Epithelial cell of proximal tubule (primary cell): ENCODE measurements around the gene SLC12A7. TPM values are rescaled to one million over a fixed set of nuclear protein-coding genes. Genes with fewer than 3 reads are reported as not detected.

Source experiments
- DNase-seq: peaks from one replicate; pipeline ENCODE4 v3.0.0-alpha.2; 2011; ENCODE audit warnings: low read depth
- H3K4me3 ChIP-seq: 2 replicates; pipeline ENCODE4 v1.5.1; 2011; ENCODE audit warnings: low read depth, mild to moderate bottlenecking, low read length
- CTCF ChIP-seq: conservative IDR thresholded peaks from 2 replicates; pipeline ENCODE4 v1.5.1; 2012; ENCODE audit warnings: low read depth, mild to moderate bottlenecking, low read length
- total RNA-seq: library from RNA; depleted of rRNA; stranded (reverse); fragments of >200 nt; gene quantifications from 2 replicates; pipeline ENCODE4 v1.2.3, GENCODE V29; 2015

Gene SLC12A7
- total RNA-seq, 1 donor from 2014 or later = 32.8 TPM

GRCh38 chr5:1093361-1093760 is 18.5 kb downstream of the SLC12A7 start:
- no peak for TF ChIP-seq CTCF
- DNase-seq = no peak
- H3K4me3 ChIP-seq = no peak overlapping the region

- no peak for DNase-seq
- TF ChIP-seq CTCF = no peak
- H3K4me3 ChIP-seq = no peak overlapping the region
Measured at GRCh38 chr5:1092122-1092521, 19.7 kb downstream of the SLC12A7 start.

- TF ChIP-seq CTCF = no peak
- no peak overlapping the region for H3K4me3 ChIP-seq
- no peak for DNase-seq
Measured at GRCh38 chr5:1091632-1092031, 20.2 kb downstream of the SLC12A7 start.

- DNase-seq = no peak
- no peak overlapping the region for H3K4me3 ChIP-seq
- no peak for TF ChIP-seq CTCF
Measured at GRCh38 chr5:1090538-1090937, 21.3 kb downstream of the SLC12A7 start.

- no peak for DNase-seq
- TF ChIP-seq CTCF = no peak
- no peak overlapping the region for H3K4me3 ChIP-seq
Measured at GRCh38 chr5:1089621-1090040, 22.2 kb downstream of the SLC12A7 start.

- H3K4me3 ChIP-seq = no peak overlapping the region
- no peak for TF ChIP-seq CTCF
- DNase-seq = no peak
Measured at GRCh38 chr5:1089146-1089545, 22.7 kb downstream of the SLC12A7 start.

- H3K4me3 ChIP-seq = no peak overlapping the region
Measured at GRCh38 chr5:1088726-1089125, 23.1 kb downstream of the SLC12A7 start.

More at GRCh38 chr5:1088726-1089125, 23.1 kb downstream of the SLC12A7 start:
- no peak for TF ChIP-seq CTCF
- DNase-seq = no peak
